Measurements from ENCODE around the gene TNIP2.

The TNIP2 gene

GRCh38 chr4:2745981-2746806 lies 9.9 kb downstream of the TNIP2 start:
- TF ChIP-seq CTCF (IDR thresholded peaks at IDR 0.05; ENCODE audit: borderline replicate concordance, insufficient read depth, low read depth, low read length): no peak
- H3K4me3 ChIP-seq (ENCODE audit: low read depth, low read length): peak overlapping the region; percentile 40

GRCh38 chr4:2745516-2745915 lies 10.6 kb downstream of the TNIP2 start:
- no peak for TF ChIP-seq CTCF (IDR thresholded peaks at IDR 0.05; ENCODE audit: borderline replicate concordance, insufficient read depth, low read depth, low read length)
- no peak overlapping the region for H3K4me3 ChIP-seq (ENCODE audit: low read depth, low read length)

DNA sequence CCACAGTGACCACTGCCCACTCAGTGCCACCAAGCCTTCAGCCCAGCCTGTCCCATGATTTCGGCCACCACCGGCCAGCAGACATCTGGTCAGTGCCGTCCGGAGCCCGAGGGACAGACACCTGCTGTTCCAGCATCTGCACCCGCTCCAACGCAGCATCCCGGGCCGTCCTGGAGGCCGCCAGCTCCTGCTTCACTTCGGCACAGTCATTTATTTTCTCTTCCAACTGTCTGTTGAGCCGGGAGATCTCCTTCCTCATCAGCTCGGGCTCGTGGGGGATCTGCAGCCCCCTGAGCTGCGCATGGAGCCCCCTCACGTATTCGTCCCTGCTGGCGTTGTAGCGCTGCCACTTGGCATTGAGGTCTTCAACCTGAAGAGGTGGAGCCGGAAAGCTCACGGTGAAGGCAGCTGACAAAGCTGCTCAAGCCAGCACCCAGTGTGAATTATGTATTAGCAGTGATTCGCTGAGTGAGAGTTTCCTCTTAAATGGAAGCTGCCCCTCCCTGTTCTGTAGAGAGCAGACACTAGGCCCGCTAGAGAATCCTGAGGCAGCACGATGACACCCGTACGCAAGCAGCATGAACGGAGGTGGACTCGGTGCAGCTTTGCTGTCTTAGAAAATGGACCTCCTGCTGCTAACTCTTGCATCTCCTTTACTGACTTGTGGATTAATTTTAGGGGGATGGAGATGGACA lies 11.4 kb downstream of the TNIP2 start:
- no peak for TF ChIP-seq CTCF (IDR thresholded peaks at IDR 0.05; ENCODE audit: borderline replicate concordance, insufficient read depth, low read depth, low read length)
- no peak overlapping the region for H3K4me3 ChIP-seq (ENCODE audit: low read depth, low read length)

DNA sequence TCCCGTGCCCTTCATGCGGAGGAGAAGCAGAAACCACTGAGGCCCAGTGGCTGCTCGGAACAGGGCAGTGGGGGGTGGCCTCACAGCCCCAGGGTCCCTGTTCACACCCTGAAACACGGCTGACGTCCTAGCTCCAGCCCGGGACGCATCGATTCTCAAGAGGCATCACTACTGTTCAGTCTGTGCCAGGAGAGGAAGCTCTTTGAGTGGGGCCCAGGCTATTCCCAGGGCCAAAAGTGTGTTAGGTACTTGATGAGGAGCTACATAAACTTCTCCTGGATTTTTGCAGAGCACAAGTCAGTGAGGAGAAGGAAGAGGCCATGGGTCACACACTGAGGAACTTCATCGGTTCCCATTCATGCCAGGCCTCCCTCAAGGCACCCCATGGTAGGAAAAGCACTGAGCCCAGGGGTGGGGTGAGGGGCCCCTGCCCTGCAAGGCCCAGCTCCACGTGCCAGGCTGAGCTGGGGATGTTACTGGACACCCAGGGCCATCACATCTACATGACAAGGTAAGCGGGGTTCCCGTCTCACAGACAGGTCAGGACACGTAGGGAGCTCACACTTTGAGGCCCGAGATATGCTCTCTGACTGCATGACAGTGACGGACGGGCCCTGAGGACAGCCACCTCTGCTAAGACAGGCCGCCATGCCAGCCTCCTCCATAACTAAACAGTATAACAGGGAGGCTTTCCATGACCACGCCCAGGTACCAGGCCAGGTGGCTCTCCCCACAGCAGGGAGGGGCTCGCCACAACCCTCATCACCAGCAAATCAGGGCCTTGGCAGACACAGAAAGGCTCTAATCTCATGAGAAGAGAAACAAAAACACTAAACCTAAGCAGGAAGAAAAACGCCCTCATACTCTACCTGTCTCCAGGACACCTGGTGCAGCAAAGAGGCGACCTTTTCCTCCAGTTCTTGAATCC lies 12.4 kb downstream of the TNIP2 start:
- no peak for TF ChIP-seq CTCF (IDR thresholded peaks at IDR 0.05; ENCODE audit: borderline replicate concordance, insufficient read depth, low read depth, low read length)

GRCh38 chr4:2742823-2743517 lies 13.2 kb downstream of the TNIP2 start:
- TF ChIP-seq CTCF (IDR thresholded peaks at IDR 0.05; ENCODE audit: borderline replicate concordance, insufficient read depth, low read depth, low read length): no peak

More for the DNA sequence above, 12.4 kb downstream of the TNIP2 start:
- H3K4me3 ChIP-seq (ENCODE audit: low read depth, low read length): no peak overlapping the region

DNA sequence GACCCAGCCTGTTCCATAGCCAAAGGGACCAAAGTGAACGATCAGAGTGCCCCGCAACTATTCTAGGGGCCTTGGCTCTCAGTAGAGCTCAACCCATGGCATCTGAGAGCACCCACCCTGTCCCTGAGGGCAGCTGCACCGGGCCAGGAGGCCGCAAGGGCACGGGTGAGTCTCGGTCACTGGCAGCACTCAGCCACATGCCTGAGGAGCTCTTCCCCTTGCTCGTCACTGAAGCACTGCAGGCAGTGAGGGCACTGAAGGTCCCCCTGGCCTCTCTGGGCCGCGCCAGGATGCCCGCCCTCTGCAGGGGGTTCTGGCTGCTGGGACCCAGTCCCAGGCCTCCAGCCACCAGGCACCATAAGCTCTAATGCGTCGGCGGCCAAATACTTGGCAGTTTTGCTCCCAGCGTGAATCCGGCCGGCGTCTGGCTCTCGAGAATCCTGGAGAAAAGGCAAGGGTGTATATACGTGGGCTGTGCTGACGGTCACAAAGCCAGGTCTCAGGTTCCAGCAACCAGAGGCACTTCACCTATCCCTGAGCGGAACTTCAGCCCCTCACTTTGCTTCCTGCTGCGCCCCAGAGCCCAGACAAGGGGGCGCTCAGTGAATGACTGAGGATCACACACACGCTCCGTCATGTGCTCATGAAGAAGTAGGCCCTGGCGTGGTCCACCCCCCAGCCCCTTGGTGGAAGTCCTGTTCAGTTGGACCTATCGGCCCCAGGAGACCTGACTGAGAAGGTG lies 13.9 kb downstream of the TNIP2 start:
- H3K4me3 ChIP-seq (ENCODE audit: low read depth, low read length): no peak overlapping the region
- TF ChIP-seq CTCF (IDR thresholded peaks at IDR 0.05; ENCODE audit: borderline replicate concordance, insufficient read depth, low read depth, low read length): no peak

More at GRCh38 chr4:2742823-2743517, 13.2 kb downstream of the TNIP2 start:
- H3K4me3 ChIP-seq (ENCODE audit: low read depth, low read length): no peak overlapping the region
